ENCODE measurements around the gene LGR6. TPM values are rescaled to one million over a fixed set of nuclear protein-coding genes. Genes with fewer than 3 reads are reported as not detected.

Gene LGR6
- total and polyA plus RNA-seq, 12 donors, result 0.06 to 1.0 (median 0.18) TPM; not detected in 3

GRCh38 chr1:202208351-202208857, 14.8 kb downstream of the LGR6 start:
- H3K9me3 ChIP-seq (replicated peaks in 1 of 3), result no peaks in the 10 kb centered on the region
- H3K36me3 ChIP-seq (replicated peaks in 1 of 2), result no peaks in the 10 kb centered on the region
- DNase-seq, result no peak
- H3K4me1 ChIP-seq (replicated peaks in 1 of 2), result no peaks in the 10 kb centered on the region
- TF ChIP-seq POLR2A (IDR thresholded peaks at IDR 0.05) (no peak), CTCF (IDR thresholded peaks at IDR 0.05) (no peak)
- no peak overlapping the region for H3K4me3 ChIP-seq
- intact Hi-C loops (cut with DNase I), result no loop called here
- H3K27me3 ChIP-seq, result peaks cover 6% of the 10 kb centered on the region
- no peak overlapping the region for H3K27ac ChIP-seq
- WGBS, 4 donors, result 63 to 79% (median 72%) methylated on average over 5 to 11 of the region's 11 CpGs

- intact Hi-C loops (cut with DNase I), result no loop called here
- Histone ChIP-seq H3K27me3 (peaks cover 24% of the 10 kb centered on the region), H3K27ac (no peak overlapping the region), H3K9me3 (replicated peaks in 1 of 3) (no peaks in the 10 kb centered on the region), H3K4me1 (replicated peaks in 1 of 2) (no peaks in the 10 kb centered on the region), H3K4me3 (no peak overlapping the region), H3K36me3 (replicated peaks in 1 of 2) (no peaks in the 10 kb centered on the region)
- WGBS, 4 donors, result 41 to 61% (median 50%) methylated on average over 6 of the region's 6 CpGs
- no peak for DNase-seq
- no peak for TF ChIP-seq CTCF (IDR thresholded peaks at IDR 0.05)
- TF ChIP-seq POLR2A (IDR thresholded peaks at IDR 0.05), result no peak
These were observed 16.8 kb downstream of the LGR6 start for GRCh38 chr1:202210385-202210784.

GRCh38 chr1:202210969-202211368, 17.4 kb downstream of the LGR6 start:
- no peak for DNase-seq
- no peaks in the 10 kb centered on the region for H3K9me3 ChIP-seq (replicated peaks in 1 of 3)
- H3K36me3 ChIP-seq (replicated peaks in 1 of 2), result no peaks in the 10 kb centered on the region
- no peak for TF ChIP-seq POLR2A (IDR thresholded peaks at IDR 0.05)
- no peak for TF ChIP-seq CTCF (IDR thresholded peaks at IDR 0.05)
- peaks cover 27% of the 10 kb centered on the region for H3K27me3 ChIP-seq
- no peaks in the 10 kb centered on the region for H3K4me1 ChIP-seq (replicated peaks in 1 of 2)
- H3K4me3 ChIP-seq, result no peak overlapping the region
- no peak overlapping the region for H3K27ac ChIP-seq
- intact Hi-C loops (cut with DNase I), result no loop called here
- 90 to 97% (median 94%) methylated on average over 1 of the region's 1 CpG for WGBS, 4 donors

- TF ChIP-seq CTCF (IDR thresholded peaks at IDR 0.05), result no peak
- no peak for TF ChIP-seq POLR2A (IDR thresholded peaks at IDR 0.05)
- H3K27me3 ChIP-seq, result peaks cover 23% of the 10 kb centered on the region
- 65 to 100% (median 80%) methylated on average over 1 of the region's 1 CpG for WGBS, 4 donors
These were observed 19.2 kb downstream of the LGR6 start for GRCh38 chr1:202212787-202213186.

More at GRCh38 chr1:202212787-202213186, 19.2 kb downstream of the LGR6 start:
- no peak overlapping the region for H3K4me3 ChIP-seq
- no peak overlapping the region for H3K27ac ChIP-seq
- intact Hi-C loops (cut with DNase I), result no loop called here
- H3K36me3 ChIP-seq (replicated peaks in 1 of 2), result no peaks in the 10 kb centered on the region
- no peaks in the 10 kb centered on the region for H3K9me3 ChIP-seq (replicated peaks in 1 of 3)
- no peak for DNase-seq
- no peaks in the 10 kb centered on the region for H3K4me1 ChIP-seq (replicated peaks in 1 of 2)
